ENCODE measurements around the gene TOX2. TPM values are rescaled to one million over a fixed set of nuclear protein-coding genes. Genes with fewer than 3 reads are reported as not detected.

TOX2 gene
- total RNA-seq, 1 experiment from 2014 or later = 1.8 TPM

DNA sequence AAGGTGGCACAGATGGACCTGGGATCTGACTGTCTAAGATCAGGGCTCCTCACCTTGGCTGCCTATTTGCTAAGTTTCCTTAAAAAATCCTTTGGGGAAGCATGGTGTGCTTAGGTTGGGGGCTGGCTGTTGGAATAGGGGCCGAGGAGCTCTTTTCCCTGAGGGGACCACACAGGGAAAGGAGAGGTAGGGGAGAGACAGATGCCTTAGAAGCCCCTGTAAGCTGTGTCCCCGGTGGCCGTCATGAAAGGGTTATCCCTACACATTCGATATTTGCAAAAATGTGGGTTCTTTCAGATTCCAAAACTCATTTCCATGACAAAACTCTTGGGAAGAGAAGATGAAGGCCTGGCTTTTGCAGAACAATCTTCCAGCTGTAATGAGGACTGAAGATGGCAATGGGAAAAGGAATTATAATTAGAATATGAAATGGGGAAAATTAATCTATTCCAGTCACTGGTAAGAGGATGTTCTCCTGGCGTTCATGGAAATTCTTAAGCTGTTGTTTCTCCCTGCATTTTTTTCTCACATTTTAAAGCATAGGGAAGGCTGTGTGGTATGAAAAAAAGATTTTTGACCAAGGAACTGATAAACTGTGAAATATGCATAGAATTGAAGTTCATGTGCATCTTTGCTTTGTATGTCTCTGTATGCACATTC, 53.8 kb downstream of the TOX2 start:
- no peaks in the 10 kb centered on the region for H4K20me1 ChIP-seq (ENCODE audit: low read length)
- H3K9me3 ChIP-seq (ENCODE audit: low read length) = no peaks in the 10 kb centered on the region
- no peak overlapping the region for H3K4me3 ChIP-seq (ENCODE audit: low read length)
- ChIA-PET CTCF (interaction anchor here (0.5 to 0.6 kb wide), 2 partner anchors 41 to 378 kb away, joined by 3 to 6 read pairs; partner anchors contain the start of gene IFT52), POLR2A (ENCODE audit: unreplicated experiment) (no interaction called here)
- no peaks in the 10 kb centered on the region for H3F3A ChIP-seq (ENCODE audit: low read length, unreplicated experiment)
- H3K4me2 ChIP-seq (ENCODE audit: low read length) = no peak overlapping the region
- H3K4me1 ChIP-seq (ENCODE audit: insufficient read depth, low read length) = peaks cover 8% of the 10 kb centered on the region
- no peak for ATAC-seq
- TF ChIP-seq EZH2phosphoT487 (IDR thresholded peaks at IDR 0.05; ENCODE audit: borderline replicate concordance, low read length) (no peak), EZH2 (IDR thresholded peaks at IDR 0.05; ENCODE audit: low read length, unreplicated experiment) (no peak)
- TF ChIP-seq, protein P1, sequence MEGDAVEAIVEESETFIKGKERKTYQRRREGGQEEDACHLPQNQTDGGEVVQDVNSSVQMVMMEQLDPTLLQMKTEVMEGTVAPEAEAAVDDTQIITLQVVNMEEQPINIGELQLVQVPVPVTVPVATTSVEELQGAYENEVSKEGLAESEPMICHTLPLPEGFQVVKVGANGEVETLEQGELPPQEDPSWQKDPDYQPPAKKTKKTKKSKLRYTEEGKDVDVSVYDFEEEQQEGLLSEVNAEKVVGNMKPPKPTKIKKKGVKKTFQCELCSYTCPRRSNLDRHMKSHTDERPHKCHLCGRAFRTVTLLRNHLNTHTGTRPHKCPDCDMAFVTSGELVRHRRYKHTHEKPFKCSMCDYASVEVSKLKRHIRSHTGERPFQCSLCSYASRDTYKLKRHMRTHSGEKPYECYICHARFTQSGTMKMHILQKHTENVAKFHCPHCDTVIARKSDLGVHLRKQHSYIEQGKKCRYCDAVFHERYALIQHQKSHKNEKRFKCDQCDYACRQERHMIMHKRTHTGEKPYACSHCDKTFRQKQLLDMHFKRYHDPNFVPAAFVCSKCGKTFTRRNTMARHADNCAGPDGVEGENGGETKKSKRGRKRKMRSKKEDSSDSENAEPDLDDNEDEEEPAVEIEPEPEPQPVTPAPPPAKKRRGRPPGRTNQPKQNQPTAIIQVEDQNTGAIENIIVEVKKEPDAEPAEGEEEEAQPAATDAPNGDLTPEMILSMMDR (conservative IDR thresholded peaks at IDR 0.05; ENCODE audit: low read depth, low read length) = no peak
- no peaks in the 10 kb centered on the region for H3K9me2 ChIP-seq (replicated peaks; ENCODE audit: low read length)
- H3K79me2 ChIP-seq (ENCODE audit: low read length) = no peaks in the 10 kb centered on the region
- no peak overlapping the region for H3K27ac ChIP-seq (ENCODE audit: low read length)
- no peak overlapping the region for H2AFZ ChIP-seq (ENCODE audit: low read length)
- no peak for DNase-seq
- no peaks in the 10 kb centered on the region for H3K27me3 ChIP-seq (ENCODE audit: low read length)
- no peak overlapping the region for H3K9ac ChIP-seq (ENCODE audit: low read length)
- BruUV-seq (replicated peaks) = no TSS peak
- intact Hi-C loops (cut with micrococcal nuclease) = no loop called here
- H3K36me3 ChIP-seq (ENCODE audit: low read depth, low read length) = no peaks in the 10 kb centered on the region

GRCh38 chr20:43969028-43969447, 54.4 kb downstream of the TOX2 start:
- H3K79me2 ChIP-seq (ENCODE audit: low read length) = no peaks in the 10 kb centered on the region
- no peak for TF ChIP-seq EZH2 (IDR thresholded peaks at IDR 0.05; ENCODE audit: low read length, unreplicated experiment)
- TF ChIP-seq, protein P1 (conservative IDR thresholded peaks at IDR 0.05; ENCODE audit: low read depth, low read length) = no peak
- no TSS peak for BruUV-seq (replicated peaks)
- no peak overlapping the region for H3K4me3 ChIP-seq (ENCODE audit: low read length)
- H3K4me1 ChIP-seq (ENCODE audit: insufficient read depth, low read length) = peaks cover 8% of the 10 kb centered on the region
- H2AFZ ChIP-seq (ENCODE audit: low read length) = no peak overlapping the region
- no peaks in the 10 kb centered on the region for H3K9me3 ChIP-seq (ENCODE audit: low read length)
- ChIA-PET CTCF (interaction anchor here (0.5 to 0.6 kb wide), 2 partner anchors 41 to 378 kb away, joined by 3 to 6 read pairs; partner anchors contain the start of gene IFT52), POLR2A (ENCODE audit: unreplicated experiment) (no interaction called here)
- H3K4me2 ChIP-seq (ENCODE audit: low read length) = no peak overlapping the region
- DNase-seq (no peak), ATAC-seq (no peak)
- H3F3A ChIP-seq (ENCODE audit: low read length, unreplicated experiment) = no peaks in the 10 kb centered on the region
- intact Hi-C loops (cut with micrococcal nuclease) = no loop called here
- H3K9ac ChIP-seq (ENCODE audit: low read length) = no peak overlapping the region
- H4K20me1 ChIP-seq (ENCODE audit: low read length) = no peaks in the 10 kb centered on the region
- H3K27ac ChIP-seq (ENCODE audit: low read length) = no peak overlapping the region
- no peaks in the 10 kb centered on the region for H3K36me3 ChIP-seq (ENCODE audit: low read depth, low read length)
- H3K9me2 ChIP-seq (replicated peaks; ENCODE audit: low read length) = no peaks in the 10 kb centered on the region
- H3K27me3 ChIP-seq (ENCODE audit: low read length) = no peaks in the 10 kb centered on the region

DNA sequence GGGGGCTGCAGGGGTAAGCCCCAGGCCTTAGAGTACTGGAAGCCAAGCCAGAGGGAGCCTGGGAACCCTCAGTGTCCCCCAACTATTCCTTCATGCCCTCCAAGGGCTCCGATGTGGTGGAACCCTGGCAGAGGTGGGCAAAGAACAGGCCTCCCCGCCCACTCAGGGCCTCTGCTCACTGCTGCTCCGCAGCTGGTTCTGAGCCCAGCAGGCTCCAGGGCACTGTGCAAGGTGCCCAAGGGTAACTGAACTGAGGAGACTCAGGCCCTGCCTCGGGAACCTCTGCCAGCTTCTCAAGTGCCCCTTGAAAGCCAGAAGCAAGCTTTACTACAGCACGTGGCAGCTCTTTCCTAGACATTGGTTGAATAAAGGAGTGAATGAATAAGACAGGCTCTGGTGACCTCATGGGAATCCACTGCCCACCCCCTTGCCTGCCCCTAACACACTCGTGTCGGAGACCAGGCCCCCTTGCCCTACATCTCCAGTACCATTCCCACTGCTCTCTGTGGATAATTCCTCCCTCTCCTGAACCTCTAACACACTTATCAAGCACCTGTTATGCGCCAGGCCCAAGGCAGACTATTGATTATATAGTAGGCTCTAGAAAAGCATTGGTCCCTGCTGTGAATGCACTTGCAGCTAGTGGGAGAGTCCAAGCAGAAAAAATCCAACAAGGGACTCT, 55.0 kb downstream of the TOX2 start:
- ATAC-seq = no peak
- intact Hi-C loops (cut with micrococcal nuclease) = no loop called here
- TF ChIP-seq EZH2 (IDR thresholded peaks at IDR 0.05; ENCODE audit: low read length, unreplicated experiment) = no peak
- no peak for TF ChIP-seq EZH2phosphoT487 (IDR thresholded peaks at IDR 0.05; ENCODE audit: borderline replicate concordance, low read length)
- TF ChIP-seq, protein P1 (conservative IDR thresholded peaks at IDR 0.05; ENCODE audit: low read depth, low read length) = no peak
- H3K9me3 ChIP-seq (ENCODE audit: low read length) = no peaks in the 10 kb centered on the region
- CTCF ChIA-PET = no interaction called here
- H2AFZ ChIP-seq (ENCODE audit: low read length) = no peak overlapping the region
- DNase-seq = no peak
- H3K9ac ChIP-seq (ENCODE audit: low read length) = no peak overlapping the region
- H3K4me1 ChIP-seq (ENCODE audit: insufficient read depth, low read length) = peaks cover 7% of the 10 kb centered on the region
- no peaks in the 10 kb centered on the region for H3F3A ChIP-seq (ENCODE audit: low read length, unreplicated experiment)
- H3K36me3 ChIP-seq (ENCODE audit: low read depth, low read length) = no peaks in the 10 kb centered on the region
- H3K4me2 ChIP-seq (ENCODE audit: low read length) = no peak overlapping the region
- no peaks in the 10 kb centered on the region for H3K79me2 ChIP-seq (ENCODE audit: low read length)
- H3K27ac ChIP-seq (ENCODE audit: low read length) = no peak overlapping the region
- POLR2A ChIA-PET (ENCODE audit: unreplicated experiment) = no interaction called here
- H3K9me2 ChIP-seq (replicated peaks; ENCODE audit: low read length) = no peaks in the 10 kb centered on the region
- no peaks in the 10 kb centered on the region for H4K20me1 ChIP-seq (ENCODE audit: low read length)
- BruUV-seq (replicated peaks) = no TSS peak
- no peaks in the 10 kb centered on the region for H3K27me3 ChIP-seq (ENCODE audit: low read length)
- no peak overlapping the region for H3K4me3 ChIP-seq (ENCODE audit: low read length)

All from PC-3 (cell line).